GM12878 (cell line): ENCODE data around the gene ARID1A. TPM values are rescaled to one million over a fixed set of nuclear protein-coding genes. Genes with fewer than 3 reads are reported as not detected.

ENCODE experiments used
- BHLHE40 ChIP-seq, 2 experiments: fragments of 450-650 bp in 1 of 2; IDR thresholded peaks; 2 replicates each; pipeline ENCODE4 v1.6.1; 2011 to 2017; ENCODE audit warnings: low read depth in 2 of 2, borderline replicate concordance in 1 of 2, improper control_type of control experiment in 1 of 2, low read length in 1 of 2, mild to moderate bottlenecking in 1 of 2
- CREB1 ChIP-seq: IDR thresholded peaks from 2 replicates; pipeline ENCODE4 v1.6.1; 2012; ENCODE audit warnings: low read depth, mild to moderate bottlenecking, inconsistent platforms
- CREM ChIP-seq: IDR thresholded peaks from 2 replicates; pipeline ENCODE4 v1.6.1; 2014; ENCODE audit warnings: antibody characterized with exemption, low read depth
- EED ChIP-seq: sonication (generic); IDR thresholded peaks from 2 replicates; pipeline ENCODE4 v1.6.1; 2016; ENCODE audit warnings: antibody characterized with exemption, low read depth
- EGR1 ChIP-seq, 2 experiments: IDR thresholded peaks; 1 replicate in 1 of 2; 2 replicates in 1 of 2; pipeline ENCODE4 v1.6.1; 2011 to 2012; ENCODE audit warnings: low read depth in 2 of 2, low read length in 2 of 2, borderline replicate concordance in 1 of 2, mild to moderate bottlenecking in 1 of 2, moderate library complexity in 1 of 2
- HSF1 ChIP-seq: fragments of 150-350 bp; IDR thresholded peaks from 2 replicates; pipeline ENCODE4 v1.6.1; 2014; ENCODE audit warnings: mild to moderate bottlenecking, low read depth, low read length
- IKZF1 ChIP-seq: fragments of 450-650 bp; conservative IDR thresholded peaks from 2 replicates; pipeline ENCODE4 v1.6.1; 2017; ENCODE audit warnings: antibody characterized with exemption, mild to moderate bottlenecking
- JUND ChIP-seq: IDR thresholded peaks from 2 replicates; pipeline ENCODE4 v1.6.1; 2012; ENCODE audit warnings: low read depth, mild to moderate bottlenecking, low read length, improper control_type of control experiment, moderate library complexity
- KAT2A ChIP-seq: conservative IDR thresholded peaks from 2 replicates; pipeline ENCODE4 v1.6.1; 2011; ENCODE audit warnings: low read depth, low read length; ENCODE audit not compliant: control insufficient read depth
- MEF2A ChIP-seq: IDR thresholded peaks from 2 replicates; pipeline ENCODE4 v1.6.1; 2011; ENCODE audit warnings: low read depth, mild to moderate bottlenecking, low read length, moderate library complexity; ENCODE audit not compliant: insufficient read depth
- MEF2B ChIP-seq: fragments of 450-650 bp; IDR thresholded peaks from 2 replicates; pipeline ENCODE4 v1.6.1; 2018; ENCODE audit warnings: mild to moderate bottlenecking, moderate library complexity; ENCODE audit not compliant: partially characterized antibody, poor library complexity, severe bottlenecking
- MYB ChIP-seq: fragments of 150-350 bp; IDR thresholded peaks from 2 replicates; pipeline ENCODE4 v1.6.1; 2014; ENCODE audit warnings: mild to moderate bottlenecking, low read depth, low read length, borderline replicate concordance
- MYC ChIP-seq: IDR thresholded peaks from 2 replicates; pipeline ENCODE4 v1.6.1; 2011; ENCODE audit warnings: mild to moderate bottlenecking, low read length, moderate library complexity, inconsistent platforms; ENCODE audit not compliant: insufficient read depth, insufficient replicate concordance, insufficient read length, severe bottlenecking
- NFYA ChIP-seq: IDR thresholded peaks from 2 replicates; pipeline ENCODE4 v1.6.1; 2011; ENCODE audit warnings: low read depth, mild to moderate bottlenecking, low read length, improper control_type of control experiment, borderline replicate concordance
- PAX5 ChIP-seq: IDR thresholded peaks from 2 replicates; pipeline ENCODE4 v1.6.1; 2011; ENCODE audit warnings: low read depth, low read length, borderline replicate concordance
- PML ChIP-seq: IDR thresholded peaks from 2 replicates; pipeline ENCODE4 v1.6.1; 2012; ENCODE audit warnings: low read length, inconsistent platforms
- POLR2A ChIP-seq: IDR thresholded peaks from 2 replicates; pipeline ENCODE4 v1.6.1; 2011; ENCODE audit warnings: low read depth, mild to moderate bottlenecking, low read length
- RAD21 ChIP-seq: IDR thresholded peaks from 2 replicates; pipeline ENCODE4 v1.6.1; 2011; ENCODE audit warnings: mild to moderate bottlenecking, low read depth, low read length, moderate library complexity; ENCODE audit not compliant: insufficient read depth
- RELA ChIP-seq: fragments of 450-650 bp; IDR thresholded peaks from 2 replicates; pipeline ENCODE4 v1.8.0; 2014; ENCODE audit warnings: borderline replicate concordance; ENCODE audit not compliant: partially characterized antibody
- SIN3A ChIP-seq: IDR thresholded peaks from 2 replicates; pipeline ENCODE4 v1.6.1; 2012; ENCODE audit warnings: low read depth, low read length, improper control_type of control experiment
- SIX5 ChIP-seq: IDR thresholded peaks from 2 replicates; pipeline ENCODE4 v1.6.1; 2011; ENCODE audit warnings: mild to moderate bottlenecking, low read depth, low read length, moderate library complexity; ENCODE audit not compliant: severe bottlenecking
- SREBF2 ChIP-seq: IDR thresholded peaks from 2 replicates; pipeline ENCODE4 v1.6.1; 2012; ENCODE audit warnings: mild to moderate bottlenecking, low read length
- STAT3 ChIP-seq: IDR thresholded peaks from 2 replicates; pipeline ENCODE4 v1.6.1; 2011; ENCODE audit warnings: low read depth, low read length, improper control_type of control experiment
- ZBTB33 ChIP-seq: fragments of 450-650 bp; IDR thresholded peaks from 2 replicates; pipeline ENCODE4 v1.6.1; 2017; ENCODE audit warnings: mild to moderate bottlenecking
- ZNF217 ChIP-seq: fragments of 450-650 bp; IDR thresholded peaks from 2 replicates; pipeline ENCODE4 v1.6.1; 2017; ENCODE audit warnings: antibody characterized with exemption, mild to moderate bottlenecking
- ZNF24 ChIP-seq: fragments of 450-650 bp; IDR thresholded peaks from 2 replicates; pipeline ENCODE4 v1.6.1; 2017; ENCODE audit warnings: antibody characterized with exemption, mild to moderate bottlenecking
- polyA plus RNA-seq, 11 experiments: library from polyadenylated mRNA; depleted of rRNA in 4 of 11; unstranded in 6 of 11; stranded (reverse) in 5 of 11; fragments of >200 nt; fragmentation: Nextera tagmentation in 4 of 11; fragmentation: Illumina TruSeq in 1 of 11; extraction: Ambion mirVana in 4 of 11; extraction: Trizol in 1 of 11; gene quantifications; 1 replicate in 1 of 11; 2 replicates in 10 of 11; pipeline versions ENCODE4 v1.2.1 to v1.2.3, GENCODE V29; 2011 to 2016; ENCODE audit warnings: inconsistent platforms in 2 of 11, missing spikeins in 2 of 11, low read depth in 1 of 11
- total RNA-seq, 4 experiments: library from RNA; depleted of rRNA in 3 of 4; stranded (reverse); fragments of >200 nt in 3 of 4; fragmentation: Illumina TruSeq in 1 of 4; extraction: Trizol in 1 of 4; gene quantifications; 2 replicates each; pipeline versions ENCODE4 v1.2.1 to v1.2.3, GENCODE V29; 2013 to 2021

ARID1A gene
- total and polyA plus RNA-seq, 10 of the 15 experiments (the other 5 are each of a cell fraction or from before 2014, with no cell fraction given): 10.0 to 98.0 (median 23.5) TPM

- peak; percentile 62 for TF ChIP-seq PML
- no peak for TF ChIP-seq JUND
- no peak; the same call in 1 of the 2 replicates for TF ChIP-seq HSF1
- 0 out of 2 replicates have a peak, but pooled peaks have one; percentile 64 for TF ChIP-seq SIN3A
- 0 out of 2 replicates have a peak, but pooled peaks have one; percentile 3 for TF ChIP-seq ZNF24
- peak; percentile 73 for TF ChIP-seq POLR2A
- no peak for TF ChIP-seq MYB
- TF ChIP-seq PAX5: no peak
- peak; percentile 36 for TF ChIP-seq CREB1
- no peak for TF ChIP-seq EED
- no peak for TF ChIP-seq KAT2A
- no peak for TF ChIP-seq CREM
- peak; percentile 92 for TF ChIP-seq IKZF1
- peak; percentile 90 for TF ChIP-seq MEF2B
- TF ChIP-seq MEF2A: no peak
- no peak for TF ChIP-seq RELA
- no peak for TF ChIP-seq ZBTB33
- TF ChIP-seq ZNF217: peak; percentile 2; the same call in 1 of the 2 replicates
- TF ChIP-seq NFYA: no peak
- no peak for TF ChIP-seq MYC
- TF ChIP-seq SIX5: peak; percentile 50
- TF ChIP-seq BHLHE40 (IDR thresholded peaks at IDR 0.05; ENCODE audit: borderline replicate concordance in 1 of 2, low read depth in 2 of 2, low read length in 1 of 2): no peak
- TF ChIP-seq STAT3: no peak
- no peak for TF ChIP-seq EGR1 (IDR thresholded peaks at IDR 0.05; ENCODE audit: borderline replicate concordance in 1 of 2, low read depth in 2 of 2, low read length in 2 of 2)
- TF ChIP-seq SREBF2: no peak
- TF ChIP-seq RAD21: no peak
Measured at GRCh38 chr1:26787706-26788514, 92.1 kb downstream of the ARID1A start, which contains the start of gene PIGV (continued).
